ENCODE measurements around the gene METRN.
"Not testable (repeated sequence)": the region's sequence is repeated elsewhere in the genome, so short reads cannot be mapped to it uniquely, and the experiment has no call there.

Gene METRN

DNA sequence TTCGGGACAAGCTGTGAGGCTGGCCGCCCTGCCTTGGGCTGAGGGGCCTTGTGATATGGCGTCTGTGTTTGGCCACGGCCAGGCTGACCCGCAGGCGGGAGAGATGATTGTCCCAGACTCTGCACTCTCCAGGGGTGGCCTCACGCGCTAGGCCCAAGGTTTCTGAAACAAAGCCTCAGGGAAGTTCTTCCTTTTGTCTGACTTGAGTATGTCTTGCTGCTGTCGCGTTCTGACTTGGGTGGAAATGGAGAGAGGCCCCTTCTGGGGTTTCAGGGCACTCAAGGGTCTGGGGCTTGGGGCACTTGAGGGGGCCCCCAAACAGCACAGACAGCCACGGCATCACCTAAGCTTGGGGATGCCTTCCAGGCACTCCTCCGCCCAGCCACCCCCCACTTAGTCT, 3.8 kb upstream of the METRN start:
- DNase-seq, result no peak

GRCh38 chr16:711548-712320, 3.2 kb upstream of the METRN start:
- peak; percentile 83 for DNase-seq

DNA sequence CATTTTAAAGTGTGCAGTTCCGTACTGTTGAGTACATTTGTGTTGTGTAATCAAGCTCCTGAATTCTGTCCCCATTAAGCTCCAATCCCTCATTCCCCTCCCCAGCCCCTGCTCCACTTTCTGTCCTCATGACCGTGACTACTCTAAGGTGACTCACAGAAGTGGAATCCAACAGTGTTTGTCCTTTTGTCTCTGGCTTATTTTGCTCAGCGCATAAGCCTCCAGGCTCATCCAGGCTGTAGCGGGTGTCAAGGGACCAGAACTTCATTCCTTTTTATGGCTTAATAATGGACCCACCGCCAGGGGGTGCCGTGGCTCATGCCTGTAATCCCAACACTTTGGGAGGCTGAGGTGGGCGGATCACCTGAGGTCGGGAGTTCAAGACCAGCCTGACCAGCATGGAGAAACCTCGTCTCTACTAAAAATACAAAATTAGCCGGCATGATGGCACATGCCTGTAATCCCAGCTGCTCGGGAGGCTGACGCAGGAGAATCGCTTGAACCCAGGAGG, 2.1 kb upstream of the METRN start:
- not testable (repeated sequence) for DNase-seq

GRCh38 chr16:714079-714478, 839 bp upstream of the METRN start:
- DNase-seq, result no peak

- DNase-seq, result no peak
Observed at GRCh38 chr16:715477-716199, 720 bp downstream of the METRN start.

- no peak for DNase-seq
Observed at GRCh38 chr16:716200-716568, 1.3 kb downstream of the METRN start.

DNA sequence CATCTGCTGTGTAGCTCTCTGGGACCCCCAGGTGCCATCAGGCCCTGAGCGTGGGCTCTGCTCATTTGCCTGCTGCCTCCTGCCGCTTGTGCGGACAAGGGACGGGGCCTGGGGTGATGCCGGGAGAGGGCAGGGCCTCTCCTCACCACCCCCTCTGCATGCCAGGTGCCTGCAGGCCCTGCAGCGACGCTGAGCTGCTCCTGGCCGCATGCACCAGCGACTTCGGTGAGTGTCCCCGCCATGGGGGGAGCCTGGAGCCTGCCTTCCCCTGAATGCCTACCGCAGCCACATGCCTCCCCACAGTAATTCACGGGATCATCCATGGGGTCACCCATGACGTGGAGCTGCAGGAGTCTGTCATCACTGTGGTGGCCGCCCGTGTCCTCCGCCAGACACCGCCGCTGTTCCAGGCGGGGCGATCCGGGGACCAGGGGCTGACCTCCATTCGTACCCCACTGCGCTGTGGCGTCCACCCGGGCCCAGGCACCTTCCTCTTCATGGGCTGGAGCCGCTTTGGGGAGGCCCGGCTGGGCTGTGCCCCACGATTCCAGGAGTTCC, 1.9 kb downstream of the METRN start:
- no peak for DNase-seq

DNA sequence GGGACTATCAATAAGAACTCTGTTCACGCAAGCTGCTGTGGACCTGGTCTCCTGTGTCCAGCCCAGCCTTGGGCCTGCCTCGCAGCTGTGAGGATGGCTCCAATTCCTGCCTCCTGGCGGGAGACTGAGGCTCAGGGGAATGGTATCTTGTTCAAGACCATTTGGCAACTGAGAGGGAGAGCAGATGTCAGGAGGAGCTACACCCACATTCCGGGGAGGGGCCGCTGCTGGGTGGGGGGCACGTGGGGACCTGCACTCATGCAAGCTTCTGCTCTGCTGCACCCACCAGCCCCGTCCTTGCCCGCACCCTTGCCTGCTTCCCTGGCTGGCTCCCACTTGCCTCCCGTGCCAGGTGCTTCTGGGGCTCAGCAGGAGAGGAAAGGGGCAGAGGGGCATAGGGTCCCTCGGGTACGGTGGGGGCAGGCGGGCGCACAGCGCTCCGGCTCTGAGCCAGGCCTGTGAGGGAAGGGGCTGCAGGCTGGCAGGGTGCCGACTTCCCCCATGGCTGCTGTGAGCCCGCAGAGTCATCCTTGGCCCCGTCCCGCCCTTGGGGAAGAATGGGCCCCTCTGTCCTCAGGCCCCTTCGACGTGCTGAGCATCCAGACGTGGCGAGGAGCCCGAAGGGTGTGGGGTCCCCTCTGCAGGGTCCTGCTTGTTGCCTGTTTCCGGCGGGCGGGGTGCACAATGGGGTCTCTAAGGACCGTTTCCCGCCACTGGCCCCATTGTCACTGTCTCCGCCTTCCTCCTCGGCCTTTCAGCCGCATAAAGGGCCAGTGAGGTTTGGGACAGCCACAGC, 2.7 kb downstream of the METRN start:
- DNase-seq, result no peak

DNA sequence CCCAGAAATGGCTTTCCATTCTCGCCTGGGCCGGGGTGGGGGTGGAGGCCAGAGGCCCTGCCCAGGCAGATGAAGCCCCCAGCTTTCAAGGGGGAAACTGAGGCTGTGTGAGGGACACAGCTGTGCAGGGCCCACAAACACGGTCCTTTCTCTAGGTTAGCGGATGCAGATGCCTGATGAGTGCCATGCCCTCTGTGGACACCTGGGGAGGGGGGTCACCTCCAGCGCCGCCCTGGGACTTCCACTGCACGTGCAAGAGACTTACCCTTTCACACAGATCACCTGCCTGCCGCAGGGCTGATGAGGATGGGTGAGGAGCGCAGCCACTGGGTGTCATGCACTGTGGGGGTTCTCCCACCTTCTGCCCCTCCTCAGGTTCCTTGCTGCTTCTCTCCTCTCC, 3.5 kb downstream of the METRN start:
- DNase-seq, result no peak

DNA sequence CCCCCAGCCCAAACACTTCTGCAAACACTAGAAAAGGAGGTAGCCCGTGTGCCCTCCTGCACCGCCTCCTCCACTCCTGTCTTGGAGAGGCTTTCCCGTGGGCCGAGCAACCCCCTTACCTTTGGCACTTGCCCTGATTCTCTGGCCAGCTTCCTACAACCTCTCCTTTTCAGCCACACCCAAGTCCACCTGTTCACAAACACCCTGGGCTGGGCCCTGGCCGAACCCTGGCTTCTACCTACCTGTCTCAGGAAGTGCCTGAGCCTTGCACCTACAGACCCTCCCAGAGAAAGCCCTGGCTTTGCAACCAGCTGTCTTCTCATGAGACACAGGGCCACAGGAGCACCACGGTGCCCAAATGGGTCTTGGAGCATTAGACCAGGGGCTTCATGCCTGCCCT, 4.0 kb downstream of the METRN start:
- no peak for DNase-seq

DNA sequence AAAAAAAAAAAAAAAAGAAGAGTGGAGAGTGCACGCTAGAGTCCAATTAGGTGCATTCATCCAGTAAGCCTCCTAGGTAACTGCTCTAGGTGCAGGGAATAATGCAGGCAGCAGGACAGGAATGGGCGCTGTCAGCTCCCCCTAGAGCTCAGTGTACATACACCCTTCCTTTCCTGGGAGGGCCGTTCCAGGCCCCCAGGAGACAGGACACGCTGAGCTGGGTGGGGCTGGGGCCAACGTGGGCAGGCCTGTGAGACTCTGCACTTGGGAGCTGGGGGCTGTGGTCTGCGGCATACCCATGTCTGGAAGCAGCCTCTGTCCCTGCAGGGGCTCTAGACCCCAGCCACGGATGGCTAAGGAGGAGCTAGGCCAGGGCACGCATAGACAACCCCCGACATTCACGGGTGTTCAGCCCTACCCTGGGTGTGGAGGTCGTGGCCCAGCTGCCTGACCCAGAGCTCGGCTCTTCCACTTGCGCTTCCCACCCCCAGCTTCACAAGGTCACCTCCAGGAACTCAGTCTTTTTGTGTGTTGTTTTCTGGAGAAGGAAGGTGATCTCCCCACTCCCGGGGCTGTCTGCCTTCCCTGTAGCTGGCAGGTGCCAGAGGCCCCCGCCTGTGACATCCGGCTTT, 5.0 kb downstream of the METRN start:
- no peak for DNase-seq

- no peak for DNase-seq
Observed at GRCh38 chr16:720447-720989, 5.6 kb downstream of the METRN start.

- peak; percentile 74 for DNase-seq
Observed at GRCh38 chr16:720990-721764, 6.3 kb downstream of the METRN start, which contains the start of gene ANTKMT. Gene ANTKMT, plus strand, starts transcription at chr16:721146. Its CDS starts 129 bp downstream, at chr16:721275.

GRCh38 chr16:721765-722540, 7.0 kb downstream of the METRN start:
- DNase-seq, result peak; percentile 35

DNA sequence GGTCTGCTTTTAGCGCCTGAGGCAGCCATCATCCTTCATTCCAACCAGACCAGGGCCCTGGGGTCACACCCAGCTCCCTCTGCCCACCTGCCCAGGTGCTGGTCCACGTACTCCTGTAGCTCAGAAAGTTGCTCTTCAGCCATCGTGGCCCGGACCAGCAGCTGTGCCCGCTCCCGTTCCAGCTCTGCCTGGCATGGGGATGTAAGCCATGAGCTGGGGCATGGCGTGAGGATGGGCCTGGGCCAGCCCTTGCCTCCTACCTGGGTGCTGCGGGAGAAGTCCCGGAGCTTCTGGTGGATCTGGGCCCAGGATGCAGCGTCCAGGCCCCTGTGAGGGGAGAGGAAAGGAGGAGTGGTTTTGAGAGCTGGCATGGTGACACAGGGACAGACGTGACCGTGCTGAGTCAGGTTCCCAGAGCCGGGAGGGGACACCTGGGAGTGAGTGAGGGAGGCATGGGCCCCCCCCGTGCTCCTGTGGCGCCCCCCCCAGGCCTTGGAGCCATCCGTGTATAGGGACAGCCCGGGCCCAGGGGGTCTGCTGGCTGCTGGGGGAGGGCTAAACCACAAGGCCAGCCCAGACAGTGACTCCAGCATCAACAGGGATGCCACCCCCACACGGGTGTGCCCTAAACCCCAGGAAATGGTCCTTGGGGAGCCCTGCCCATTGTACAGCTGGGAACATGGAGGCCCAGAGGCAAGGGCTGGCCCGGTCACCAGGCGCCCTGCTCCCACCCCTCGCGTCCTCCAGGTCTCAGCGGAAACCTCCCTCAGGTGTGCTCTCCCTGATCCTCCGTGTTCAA, 8.1 kb downstream of the METRN start:
- DNase-seq, result no peak

GRCh38 chr16:723695-724094, 8.8 kb downstream of the METRN start:
- no peak for DNase-seq

- DNase-seq, result no peak
Observed at GRCh38 chr16:724188-725040, 9.5 kb downstream of the METRN start.

- no peak for DNase-seq
Observed at GRCh38 chr16:725041-725376, 10.1 kb downstream of the METRN start.

All from activated gamma-delta T cell treated with Interleukin-2 at 50 U/mL for 16 hours (primary cell).